ENCODE results near the gene ERAP2. TPM values are rescaled to one million over a fixed set of nuclear protein-coding genes. Genes with fewer than 3 reads are reported as not detected.

The ERAP2 gene
- total RNA-seq, 1 donor from 2014 or later = 16.5 TPM

DNA sequence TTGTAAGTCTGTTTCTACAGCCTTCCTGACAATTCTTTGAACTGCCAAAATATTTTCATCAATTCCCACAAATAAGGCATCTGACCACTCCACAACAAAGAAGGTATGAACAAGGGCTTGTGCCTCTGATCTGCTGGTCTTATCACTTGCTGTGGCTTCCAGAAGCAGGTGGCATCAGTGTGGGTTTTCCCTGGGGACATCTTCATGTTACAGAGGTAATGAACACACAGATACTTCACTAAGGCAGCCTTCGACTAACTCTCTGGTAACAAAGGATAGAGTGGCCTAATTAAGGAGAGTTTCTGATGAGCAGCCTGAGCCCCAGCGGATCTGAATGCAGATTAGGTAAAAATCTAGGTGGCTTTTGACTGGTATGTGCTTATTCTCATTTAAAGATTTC, 15.2 kb upstream of the ERAP2 start:
- H3K9me3 ChIP-seq = no peaks in the 10 kb centered on the region
- no peak overlapping the region for H3K27ac ChIP-seq
- intact Hi-C loops (cut with DNase I) = loop anchor here (10.0 kb wide), 1 partner anchor 294 kb away; no protein-coding TSS in a partner anchor
- H3K36me3 ChIP-seq = no peaks in the 10 kb centered on the region
- H3K4me1 ChIP-seq = no peaks in the 10 kb centered on the region
- no peak overlapping the region for H3K4me3 ChIP-seq
- no peak for TF ChIP-seq POLR2A (IDR thresholded peaks at IDR 0.05)
- TF ChIP-seq POLR2AphosphoS5 (IDR thresholded peaks at IDR 0.05; ENCODE audit: insufficient read depth in 1 of 2, low read depth in 1 of 2) = no peak
- TF ChIP-seq CTCF (IDR thresholded peaks at IDR 0.05) = no peak
- DNase-seq (ENCODE audit: extremely low spot score in 2 of 2) = no peak
- H3K27me3 ChIP-seq = no peaks in the 10 kb centered on the region

GRCh38 chr5:96863114-96863513, 13.2 kb upstream of the ERAP2 start:
- Histone ChIP-seq H3K4me3 (no peak overlapping the region), H3K36me3 (no peaks in the 10 kb centered on the region), H3K4me1 (no peaks in the 10 kb centered on the region), H3K27ac (no peak overlapping the region), H3K9me3 (no peaks in the 10 kb centered on the region), H3K27me3 (no peaks in the 10 kb centered on the region)
- DNase-seq (ENCODE audit: extremely low spot score in 2 of 2) = no peak
- intact Hi-C loops (cut with DNase I) = loop anchor here (10.0 kb wide), 1 partner anchor 292 kb away; no protein-coding TSS in a partner anchor
- TF ChIP-seq POLR2A (IDR thresholded peaks at IDR 0.05) (no peak), POLR2AphosphoS5 (IDR thresholded peaks at IDR 0.05; ENCODE audit: insufficient read depth in 1 of 2, low read depth in 1 of 2) (no peak), CTCF (IDR thresholded peaks at IDR 0.05) (no peak)

DNA sequence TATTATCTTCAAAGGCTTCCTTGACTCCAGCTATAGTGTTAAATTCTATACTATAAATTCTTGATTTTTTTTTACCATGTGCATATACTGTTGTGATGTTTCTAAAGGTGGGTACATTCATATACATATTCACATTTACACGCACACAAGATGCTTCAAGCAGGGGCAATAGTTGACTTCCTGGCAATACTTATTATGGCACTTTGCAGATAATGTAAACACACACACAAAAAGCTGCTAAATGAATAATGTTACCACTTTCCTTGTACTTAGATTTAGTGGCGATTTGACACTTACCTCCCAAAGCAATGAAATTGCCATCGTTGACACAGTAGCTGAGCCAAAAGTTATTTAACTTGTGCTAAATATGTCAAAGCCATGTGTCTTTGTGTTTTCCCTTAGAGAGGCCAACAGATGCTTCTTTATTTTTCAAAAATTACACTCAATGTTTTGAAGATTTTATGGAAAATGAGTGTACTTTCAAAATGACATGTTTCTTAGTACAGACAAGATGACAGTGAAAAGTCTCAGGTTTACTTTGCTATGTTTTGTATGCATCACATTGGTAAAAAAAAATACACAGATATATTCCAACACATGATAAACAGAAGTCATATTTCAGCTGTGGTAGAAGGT, 12.2 kb upstream of the ERAP2 start:
- Histone ChIP-seq H3K27ac (no peak overlapping the region), H3K9me3 (no peaks in the 10 kb centered on the region), H3K36me3 (no peaks in the 10 kb centered on the region), H3K4me3 (no peak overlapping the region), H3K27me3 (no peaks in the 10 kb centered on the region), H3K4me1 (no peaks in the 10 kb centered on the region)
- intact Hi-C loops (cut with DNase I) = loop anchor here (10.0 kb wide), 1 partner anchor 291 kb away; no protein-coding TSS in a partner anchor
- TF ChIP-seq CTCF (IDR thresholded peaks at IDR 0.05) (no peak), POLR2AphosphoS5 (IDR thresholded peaks at IDR 0.05; ENCODE audit: insufficient read depth in 1 of 2, low read depth in 1 of 2) (no peak), POLR2A (IDR thresholded peaks at IDR 0.05) (no peak)
- DNase-seq (ENCODE audit: extremely low spot score in 2 of 2) = no peak

GRCh38 chr5:96864922-96865530, 11.3 kb upstream of the ERAP2 start:
- no peaks in the 10 kb centered on the region for H3K4me1 ChIP-seq
- H3K4me3 ChIP-seq = no peak overlapping the region
- H3K27ac ChIP-seq = no peak overlapping the region
- intact Hi-C loops (cut with DNase I) = loop anchor here (10.0 kb wide), 1 partner anchor 290 kb away; no protein-coding TSS in a partner anchor
- H3K9me3 ChIP-seq = no peaks in the 10 kb centered on the region
- no peaks in the 10 kb centered on the region for H3K27me3 ChIP-seq
- no peak for DNase-seq (ENCODE audit: extremely low spot score in 2 of 2)
- no peaks in the 10 kb centered on the region for H3K36me3 ChIP-seq
- TF ChIP-seq POLR2AphosphoS5 (IDR thresholded peaks at IDR 0.05; ENCODE audit: insufficient read depth in 1 of 2, low read depth in 1 of 2) (no peak), POLR2A (IDR thresholded peaks at IDR 0.05) (no peak), CTCF (IDR thresholded peaks at IDR 0.05) (no peak)
